SK-N-SH treated with all-trans-retinoic acid at 6 μM for 48 hours (cell line): ENCODE measurements around the gene ERCC5.

ENCODE experiments used
- ATAC-seq: fragments of 200-7000 bp; cut with Tn5 transposase; 3 replicates; pipeline ENCODE4 v1.9.1; 2020; ENCODE audit warnings: mild to moderate bottlenecking, moderate library complexity
- ARNTL ChIP-seq: fragments of 450-650 bp; formaldehyde crosslinking; IDR thresholded peaks from 2 replicates; pipeline ENCODE4 v1.5.0; 2020; ENCODE audit warnings: low read depth, mild to moderate bottlenecking, moderate library complexity, borderline replicate concordance
- BACH2 ChIP-seq: fragments of 250-450 bp; sonication (Bioruptor Pico); IDR thresholded peaks from 2 replicates; pipeline ENCODE4 v1.9.0; 2021; ENCODE audit warnings: mild to moderate bottlenecking, borderline replicate concordance
- CSDC2 ChIP-seq: fragments of 250-450 bp; sonication (Bioruptor Pico); IDR thresholded peaks from 2 replicates; pipeline ENCODE4 v1.5.0; 2020; ENCODE audit warnings: mild to moderate bottlenecking, moderate library complexity
- ESRRG ChIP-seq: fragments of 250-450 bp; sonication (Bioruptor Pico); IDR thresholded peaks from 2 replicates; pipeline ENCODE4 v1.6.1; 2021; ENCODE audit warnings: mild to moderate bottlenecking
- GLIS3 ChIP-seq: fragments of 250-450 bp; sonication (Bioruptor Pico); IDR thresholded peaks from 2 replicates; pipeline ENCODE4 v1.5.0; 2020; ENCODE audit warnings: mild to moderate bottlenecking, moderate library complexity
- ISL1 ChIP-seq: fragments of 250-450 bp; sonication (Bioruptor Pico); IDR thresholded peaks from 2 replicates; pipeline ENCODE4 v2.1.2; 2022; ENCODE audit warnings: mild to moderate bottlenecking, moderate library complexity
- OSR1 ChIP-seq: fragments of 250-450 bp; sonication (Bioruptor Pico); IDR thresholded peaks from 2 replicates; pipeline ENCODE4 v1.8.0; 2022; ENCODE audit warnings: moderate library complexity, mild to moderate bottlenecking, inconsistent platforms
- PPARA ChIP-seq: fragments of 250-450 bp; sonication (Bioruptor Pico); IDR thresholded peaks from 2 replicates; pipeline ENCODE4 v1.5.0; 2020; ENCODE audit warnings: mild to moderate bottlenecking, borderline replicate concordance
- RARB ChIP-seq: fragments of 250-450 bp; sonication (Bioruptor Pico); IDR thresholded peaks from 2 replicates; pipeline ENCODE4 v1.8.0; 2021; ENCODE audit warnings: mild to moderate bottlenecking, moderate library complexity
- SNAI2 ChIP-seq: fragments of 250-450 bp; sonication (Bioruptor Pico); IDR thresholded peaks from 2 replicates; pipeline ENCODE4 v1.5.0; 2020; ENCODE audit warnings: mild to moderate bottlenecking, moderate library complexity
- TCF4 ChIP-seq: fragments of 250-450 bp; sonication (Bioruptor Pico); IDR thresholded peaks from 2 replicates; pipeline ENCODE4 v1.8.0; 2021; ENCODE audit warnings: mild to moderate bottlenecking, moderate library complexity, borderline replicate concordance
- TOX ChIP-seq: fragments of 250-450 bp; sonication (Bioruptor Pico); IDR thresholded peaks from 2 replicates; pipeline ENCODE4 v1.8.0; 2021; ENCODE audit warnings: mild to moderate bottlenecking, moderate library complexity, borderline replicate concordance
- ZFP3 ChIP-seq: fragments of 250-450 bp; sonication (Bioruptor Pico); IDR thresholded peaks from 2 replicates; pipeline ENCODE4 v1.5.0; 2020; ENCODE audit warnings: mild to moderate bottlenecking, moderate library complexity
- ZFP30 ChIP-seq: fragments of 450-650 bp; formaldehyde crosslinking; IDR thresholded peaks from 2 replicates; pipeline ENCODE4 v1.5.0; 2022; ENCODE audit warnings: mild to moderate bottlenecking, moderate library complexity
- ZNF565 ChIP-seq: fragments of 450-650 bp; formaldehyde crosslinking; conservative IDR thresholded peaks from 2 replicates; pipeline ENCODE4 v1.5.0; 2020; ENCODE audit warnings: low read depth, mild to moderate bottlenecking, moderate library complexity
- ZNF70 ChIP-seq: fragments of 450-650 bp; formaldehyde crosslinking; IDR thresholded peaks from 2 replicates; pipeline ENCODE4 v1.5.0; 2020; ENCODE audit warnings: mild to moderate bottlenecking, moderate library complexity
- ZNF8 ChIP-seq: fragments of 450-650 bp; formaldehyde crosslinking; IDR thresholded peaks from 2 replicates; pipeline ENCODE4 v1.5.0; 2020; ENCODE audit warnings: mild to moderate bottlenecking, moderate library complexity
- TF ChIP-seq, protein P1 (sequence below): fragments of 250-450 bp; sonication (Bioruptor Pico); IDR thresholded peaks from 2 replicates; pipeline ENCODE4 v1.5.0; 2020; ENCODE audit warnings: mild to moderate bottlenecking, moderate library complexity
- TF ChIP-seq, protein P2 (sequence below): fragments of 250-450 bp; sonication (Bioruptor Pico); IDR thresholded peaks from 2 replicates; pipeline ENCODE4 v1.8.0; 2020; ENCODE audit warnings: mild to moderate bottlenecking, moderate library complexity, borderline replicate concordance
- TF ChIP-seq, protein P3 (sequence below): fragments of 250-450 bp; sonication (Bioruptor Pico); IDR thresholded peaks from 2 replicates; pipeline ENCODE4 v1.8.0; 2021; ENCODE audit warnings: low read depth, mild to moderate bottlenecking, moderate library complexity, borderline replicate concordance
- TF ChIP-seq, protein P4 (sequence below): fragments of 250-450 bp; sonication (Bioruptor Pico); IDR thresholded peaks from 2 replicates; pipeline ENCODE4 v1.5.1; 2020; ENCODE audit warnings: low read depth, mild to moderate bottlenecking, moderate library complexity

ERCC5 gene

DNA sequence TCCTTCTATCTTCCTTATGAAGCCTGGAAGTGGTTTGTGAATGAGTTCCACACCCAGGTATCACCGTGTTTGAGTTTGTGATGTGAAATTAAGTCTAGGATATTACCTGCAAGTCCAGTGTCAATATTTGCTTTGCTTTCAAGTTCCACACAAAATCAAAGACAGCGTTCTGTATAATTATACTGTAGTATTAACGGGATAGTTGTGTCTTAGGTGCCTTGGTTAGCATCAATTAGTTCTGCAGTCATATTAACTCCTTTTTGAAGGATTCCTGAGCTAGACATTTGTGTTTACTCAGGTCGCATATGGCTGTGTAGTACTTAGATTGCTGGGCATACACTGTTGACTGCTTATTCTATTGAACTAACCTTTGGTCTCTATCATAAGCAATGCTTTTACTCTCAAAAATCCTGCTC, 54.4 kb downstream of the ERCC5 start:
- TF ChIP-seq SNAI2 (CRISPR knock-in tag), result no peak
- TF ChIP-seq RARB (CRISPR knock-in tag), result no peak
- TF ChIP-seq OSR1, result no peak
- no peak for TF ChIP-seq CSDC2 (CRISPR knock-in tag)
- TF ChIP-seq ZFP3, result no peak
- TF ChIP-seq ZNF565 (CRISPR knock-in tag), result no peak
- no peak for TF ChIP-seq ZFP30 (CRISPR knock-in tag)
- TF ChIP-seq TCF4 (CRISPR knock-in tag), result no peak

GRCh38 chr13:102901056-102901455, 55.2 kb downstream of the ERCC5 start:
- TF ChIP-seq TOX (no peak), ARNTL (CRISPR knock-in tag) (no peak), PPARA (CRISPR knock-in tag) (no peak), TCF4 (CRISPR knock-in tag) (peak; percentile 40; the same call in 1 of the 2 replicates), ZFP30 (CRISPR knock-in tag) (no peak), ISL1 (peak; percentile 90)
- TF ChIP-seq, protein P1, sequence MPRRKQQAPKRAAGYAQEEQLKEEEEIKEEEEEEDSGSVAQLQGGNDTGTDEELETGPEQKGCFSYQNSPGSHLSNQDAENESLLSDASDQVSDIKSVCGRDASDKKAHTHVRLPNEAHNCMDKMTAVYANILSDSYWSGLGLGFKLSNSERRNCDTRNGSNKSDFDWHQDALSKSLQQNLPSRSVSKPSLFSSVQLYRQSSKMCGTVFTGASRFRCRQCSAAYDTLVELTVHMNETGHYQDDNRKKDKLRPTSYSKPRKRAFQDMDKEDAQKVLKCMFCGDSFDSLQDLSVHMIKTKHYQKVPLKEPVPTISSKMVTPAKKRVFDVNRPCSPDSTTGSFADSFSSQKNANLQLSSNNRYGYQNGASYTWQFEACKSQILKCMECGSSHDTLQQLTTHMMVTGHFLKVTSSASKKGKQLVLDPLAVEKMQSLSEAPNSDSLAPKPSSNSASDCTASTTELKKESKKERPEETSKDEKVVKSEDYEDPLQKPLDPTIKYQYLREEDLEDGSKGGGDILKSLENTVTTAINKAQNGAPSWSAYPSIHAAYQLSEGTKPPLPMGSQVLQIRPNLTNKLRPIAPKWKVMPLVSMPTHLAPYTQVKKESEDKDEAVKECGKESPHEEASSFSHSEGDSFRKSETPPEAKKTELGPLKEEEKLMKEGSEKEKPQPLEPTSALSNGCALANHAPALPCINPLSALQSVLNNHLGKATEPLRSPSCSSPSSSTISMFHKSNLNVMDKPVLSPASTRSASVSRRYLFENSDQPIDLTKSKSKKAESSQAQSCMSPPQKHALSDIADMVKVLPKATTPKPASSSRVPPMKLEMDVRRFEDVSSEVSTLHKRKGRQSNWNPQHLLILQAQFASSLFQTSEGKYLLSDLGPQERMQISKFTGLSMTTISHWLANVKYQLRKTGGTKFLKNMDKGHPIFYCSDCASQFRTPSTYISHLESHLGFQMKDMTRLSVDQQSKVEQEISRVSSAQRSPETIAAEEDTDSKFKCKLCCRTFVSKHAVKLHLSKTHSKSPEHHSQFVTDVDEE (CRISPR knock-in tag), result peak; percentile 77
- no peak for ATAC-seq

More for the DNA sequence above, 54.4 kb downstream of the ERCC5 start:
- no peak for ATAC-seq

- TF ChIP-seq ESRRG (CRISPR knock-in tag) (no peak), RARB (CRISPR knock-in tag) (no peak), ARNTL (CRISPR knock-in tag) (no peak), ZFP3 (no peak), ZNF8 (CRISPR knock-in tag) (no peak), SNAI2 (CRISPR knock-in tag) (no peak), CSDC2 (CRISPR knock-in tag) (no peak), GLIS3 (CRISPR knock-in tag) (no peak), ZNF70 (CRISPR knock-in tag) (no peak), BACH2 (no peak), ISL1 (no peak), ZFP30 (CRISPR knock-in tag) (no peak)
- no peak for ATAC-seq
These were observed 55.9 kb downstream of the ERCC5 start for GRCh38 chr13:102901615-102902305.

GRCh38 chr13:102902789-102903347, 57.0 kb downstream of the ERCC5 start:
- TF ChIP-seq ZFP3 (no peak), RARB (CRISPR knock-in tag) (no peak), ZFP30 (CRISPR knock-in tag) (no peak), ESRRG (CRISPR knock-in tag) (no peak), ZNF565 (CRISPR knock-in tag) (no peak), ISL1 (no peak)
- TF ChIP-seq, protein P1 (CRISPR knock-in tag), result no peak
- TF ChIP-seq, protein P2, sequence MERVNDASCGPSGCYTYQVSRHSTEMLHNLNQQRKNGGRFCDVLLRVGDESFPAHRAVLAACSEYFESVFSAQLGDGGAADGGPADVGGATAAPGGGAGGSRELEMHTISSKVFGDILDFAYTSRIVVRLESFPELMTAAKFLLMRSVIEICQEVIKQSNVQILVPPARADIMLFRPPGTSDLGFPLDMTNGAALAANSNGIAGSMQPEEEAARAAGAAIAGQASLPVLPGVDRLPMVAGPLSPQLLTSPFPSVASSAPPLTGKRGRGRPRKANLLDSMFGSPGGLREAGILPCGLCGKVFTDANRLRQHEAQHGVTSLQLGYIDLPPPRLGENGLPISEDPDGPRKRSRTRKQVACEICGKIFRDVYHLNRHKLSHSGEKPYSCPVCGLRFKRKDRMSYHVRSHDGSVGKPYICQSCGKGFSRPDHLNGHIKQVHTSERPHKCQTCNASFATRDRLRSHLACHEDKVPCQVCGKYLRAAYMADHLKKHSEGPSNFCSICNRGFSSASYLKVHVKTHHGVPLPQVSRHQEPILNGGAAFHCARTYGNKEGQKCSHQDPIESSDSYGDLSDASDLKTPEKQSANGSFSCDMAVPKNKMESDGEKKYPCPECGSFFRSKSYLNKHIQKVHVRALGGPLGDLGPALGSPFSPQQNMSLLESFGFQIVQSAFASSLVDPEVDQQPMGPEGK (CRISPR knock-in tag), result no peak
- TF ChIP-seq, protein P3, sequence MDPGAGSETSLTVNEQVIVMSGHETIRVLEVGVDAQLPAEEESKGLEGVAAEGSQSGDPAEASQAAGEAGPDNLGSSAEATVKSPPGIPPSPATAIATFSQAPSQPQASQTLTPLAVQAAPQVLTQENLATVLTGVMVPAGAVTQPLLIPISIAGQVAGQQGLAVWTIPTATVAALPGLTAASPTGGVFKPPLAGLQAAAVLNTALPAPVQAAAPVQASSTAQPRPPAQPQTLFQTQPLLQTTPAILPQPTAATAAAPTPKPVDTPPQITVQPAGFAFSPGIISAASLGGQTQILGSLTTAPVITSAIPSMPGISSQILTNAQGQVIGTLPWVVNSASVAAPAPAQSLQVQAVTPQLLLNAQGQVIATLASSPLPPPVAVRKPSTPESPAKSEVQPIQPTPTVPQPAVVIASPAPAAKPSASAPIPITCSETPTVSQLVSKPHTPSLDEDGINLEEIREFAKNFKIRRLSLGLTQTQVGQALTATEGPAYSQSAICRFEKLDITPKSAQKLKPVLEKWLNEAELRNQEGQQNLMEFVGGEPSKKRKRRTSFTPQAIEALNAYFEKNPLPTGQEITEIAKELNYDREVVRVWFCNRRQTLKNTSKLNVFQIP (CRISPR knock-in tag), result no peak
- TF ChIP-seq, protein P4, sequence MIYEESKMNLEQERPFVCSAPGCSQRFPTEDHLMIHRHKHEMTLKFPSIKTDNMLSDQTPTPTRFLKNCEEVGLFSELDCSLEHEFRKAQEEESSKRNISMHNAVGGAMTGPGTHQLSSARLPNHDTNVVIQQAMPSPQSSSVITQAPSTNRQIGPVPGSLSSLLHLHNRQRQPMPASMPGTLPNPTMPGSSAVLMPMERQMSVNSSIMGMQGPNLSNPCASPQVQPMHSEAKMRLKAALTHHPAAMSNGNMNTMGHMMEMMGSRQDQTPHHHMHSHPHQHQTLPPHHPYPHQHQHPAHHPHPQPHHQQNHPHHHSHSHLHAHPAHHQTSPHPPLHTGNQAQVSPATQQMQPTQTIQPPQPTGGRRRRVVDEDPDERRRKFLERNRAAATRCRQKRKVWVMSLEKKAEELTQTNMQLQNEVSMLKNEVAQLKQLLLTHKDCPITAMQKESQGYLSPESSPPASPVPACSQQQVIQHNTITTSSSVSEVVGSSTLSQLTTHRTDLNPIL (CRISPR knock-in tag), result no peak
- ATAC-seq, result no peak
